ENCODE results near the gene LRP1B.

- no peak for TF ChIP-seq CTCF (IDR thresholded peaks at IDR 0.05)
- no peak for TF ChIP-seq EP300 (IDR thresholded peaks at IDR 0.05; ENCODE audit: borderline replicate concordance in 1 of 2, low read depth in 1 of 2, low read length in 1 of 2)
- no peak for TF ChIP-seq TAF1 (IDR thresholded peaks at IDR 0.05; ENCODE audit: borderline replicate concordance, low read depth, low read length)
- no peak for TF ChIP-seq POLR2AphosphoS5 (IDR thresholded peaks at IDR 0.05; ENCODE audit: low read depth, low read length)
- TF ChIP-seq FOSL2 (IDR thresholded peaks at IDR 0.05; ENCODE audit: borderline replicate concordance, low read depth) = no peak
- TF ChIP-seq YY1 (IDR thresholded peaks at IDR 0.05; ENCODE audit: low read depth) = no peak
- no peak for TF ChIP-seq JUND (IDR thresholded peaks at IDR 0.05)
- TF ChIP-seq RAD21 (IDR thresholded peaks at IDR 0.05; ENCODE audit: low read length) = no peak
Measured at GRCh38 chr2:140786585-140786984, 1344.2 kb downstream of the LRP1B start.
